Neutrophil (primary cell): ENCODE results near the gene DDX23.

Source experiments
- H3K27ac ChIP-seq: fragments of 200-600 bp; sonication (generic); 2 replicates; pipeline ENCODE4 v1.5.1; 2016; ENCODE audit warnings: mild to moderate bottlenecking, moderate library complexity
- H3K27me3 ChIP-seq: fragments of 200-600 bp; sonication (generic); 2 replicates; pipeline ENCODE4 v1.6.0; 2016; ENCODE audit warnings: mild to moderate bottlenecking
- H3K36me3 ChIP-seq: fragments of 200-600 bp; sonication (generic); 2 replicates; pipeline ENCODE4 v1.5.1; 2017
- H3K4me1 ChIP-seq, 2 experiments: fragments of 200-600 bp in 1 of 2; sonication (generic) in 1 of 2; 1 replicate in 1 of 2; 2 replicates in 1 of 2; pipeline versions ENCODE4 v1.5.1 to v1.6.1; 2013 to 2016; ENCODE audit warnings: low read depth in 1 of 2, low read length in 1 of 2, mild to moderate bottlenecking in 1 of 2, moderate library complexity in 1 of 2; ENCODE audit not compliant: control insufficient read depth in 1 of 2, insufficient read depth in 1 of 2
- H3K4me3 ChIP-seq, 2 experiments: fragments of 200-600 bp in 1 of 2; sonication (generic) in 1 of 2; 1 replicate in 1 of 2; 2 replicates in 1 of 2; pipeline ENCODE4 v1.5.1; 2013 to 2016; ENCODE audit warnings: low read depth in 1 of 2, low read length in 1 of 2, mild to moderate bottlenecking in 1 of 2, moderate library complexity in 1 of 2
- H3K9me3 ChIP-seq: fragments of 200-600 bp; sonication (generic); 2 replicates; pipeline ENCODE4 v1.5.1; 2016
- TF ChIP-seq, protein P1 (sequence below): fragments of 200-600 bp; sonication (generic); IDR thresholded peaks from 2 replicates; pipeline ENCODE4 v1.5.1; 2016; ENCODE audit warnings: antibody characterized with exemption

DDX23 gene

DNA sequence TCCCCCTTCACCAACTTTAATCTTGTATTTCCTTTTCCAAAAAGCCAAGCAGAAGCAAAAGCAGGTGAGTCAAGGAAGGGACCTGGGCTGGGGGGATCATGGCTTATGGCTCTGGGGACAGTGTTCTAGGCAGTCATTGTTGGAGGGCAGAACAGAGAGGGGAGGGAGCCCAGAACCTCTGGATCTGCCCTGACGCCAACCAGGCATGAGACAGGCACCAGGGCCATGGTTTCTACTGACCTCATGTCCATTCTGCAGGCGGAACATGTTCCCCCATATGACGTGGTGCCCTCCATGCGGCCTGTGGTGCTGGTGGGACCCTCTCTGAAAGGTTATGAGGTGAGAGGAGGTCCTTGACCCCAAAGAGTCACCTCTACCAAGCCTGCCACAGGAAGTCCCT is 27.1 kb downstream of the DDX23 start:
- Histone ChIP-seq H3K36me3 (peaks cover 30% of the 10 kb centered on the region), H3K27ac (no peak overlapping the region), H3K4me1 (no peaks in the 10 kb centered on the region), H3K4me3 (no peak overlapping the region), H3K27me3 (peaks cover 37% of the 10 kb centered on the region), H3K9me3 (no peaks in the 10 kb centered on the region)
- TF ChIP-seq, protein P1, sequence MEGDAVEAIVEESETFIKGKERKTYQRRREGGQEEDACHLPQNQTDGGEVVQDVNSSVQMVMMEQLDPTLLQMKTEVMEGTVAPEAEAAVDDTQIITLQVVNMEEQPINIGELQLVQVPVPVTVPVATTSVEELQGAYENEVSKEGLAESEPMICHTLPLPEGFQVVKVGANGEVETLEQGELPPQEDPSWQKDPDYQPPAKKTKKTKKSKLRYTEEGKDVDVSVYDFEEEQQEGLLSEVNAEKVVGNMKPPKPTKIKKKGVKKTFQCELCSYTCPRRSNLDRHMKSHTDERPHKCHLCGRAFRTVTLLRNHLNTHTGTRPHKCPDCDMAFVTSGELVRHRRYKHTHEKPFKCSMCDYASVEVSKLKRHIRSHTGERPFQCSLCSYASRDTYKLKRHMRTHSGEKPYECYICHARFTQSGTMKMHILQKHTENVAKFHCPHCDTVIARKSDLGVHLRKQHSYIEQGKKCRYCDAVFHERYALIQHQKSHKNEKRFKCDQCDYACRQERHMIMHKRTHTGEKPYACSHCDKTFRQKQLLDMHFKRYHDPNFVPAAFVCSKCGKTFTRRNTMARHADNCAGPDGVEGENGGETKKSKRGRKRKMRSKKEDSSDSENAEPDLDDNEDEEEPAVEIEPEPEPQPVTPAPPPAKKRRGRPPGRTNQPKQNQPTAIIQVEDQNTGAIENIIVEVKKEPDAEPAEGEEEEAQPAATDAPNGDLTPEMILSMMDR, result no peak

DNA sequence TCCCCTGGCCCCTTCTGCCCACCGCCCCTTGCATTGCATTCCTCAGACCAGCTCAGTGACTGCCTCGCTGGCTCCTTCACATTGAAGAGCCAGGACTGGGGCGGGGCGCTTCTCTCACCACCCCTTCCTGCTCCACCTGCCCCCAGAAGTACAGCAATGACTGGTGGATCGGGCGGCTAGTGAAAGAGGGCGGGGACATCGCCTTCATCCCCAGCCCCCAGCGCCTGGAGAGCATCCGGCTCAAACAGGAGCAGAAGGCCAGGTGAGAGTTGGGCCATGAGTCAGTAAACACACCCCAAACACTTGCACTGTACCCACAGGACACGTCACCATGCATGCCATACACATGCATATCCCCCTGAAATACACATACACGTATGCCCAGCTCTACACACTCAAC is 27.9 kb downstream of the DDX23 start:
- Histone ChIP-seq H3K9me3 (no peaks in the 10 kb centered on the region), H3K27ac (no peak overlapping the region), H3K36me3 (peaks cover 22% of the 10 kb centered on the region), H3K4me1 (no peaks in the 10 kb centered on the region), H3K27me3 (peaks cover 45% of the 10 kb centered on the region), H3K4me3 (no peak overlapping the region)
- TF ChIP-seq, protein P1, result no peak

DNA sequence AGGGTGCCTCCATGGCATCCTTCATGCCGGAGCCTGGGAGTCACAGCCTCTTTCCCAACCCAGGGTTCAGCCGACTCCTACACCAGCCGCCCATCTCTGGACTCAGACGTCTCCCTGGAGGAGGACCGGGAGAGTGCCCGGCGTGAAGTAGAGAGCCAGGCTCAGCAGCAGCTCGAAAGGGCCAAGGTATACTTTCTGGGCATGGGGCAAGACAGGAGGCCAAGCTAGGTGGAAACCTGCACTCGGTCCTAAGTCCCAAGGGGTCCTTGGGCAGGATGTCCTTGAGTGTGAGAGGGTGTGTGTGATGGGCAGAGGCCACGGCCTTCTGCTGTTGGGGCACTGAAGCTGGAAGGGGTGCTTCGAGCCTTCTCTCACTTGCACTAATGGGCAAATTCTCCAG is 28.7 kb downstream of the DDX23 start:
- H3K27ac ChIP-seq, result no peak overlapping the region
- H3K9me3 ChIP-seq, result no peaks in the 10 kb centered on the region
- peaks cover 0 to 5% of the 10 kb centered on the region in 2 experiments for H3K4me1 ChIP-seq
- TF ChIP-seq, protein P1, result no peak
- H3K27me3 ChIP-seq, result peaks cover 53% of the 10 kb centered on the region
- H3K4me3 ChIP-seq, result no peak overlapping the region
- peaks cover 13% of the 10 kb centered on the region for H3K36me3 ChIP-seq

DNA sequence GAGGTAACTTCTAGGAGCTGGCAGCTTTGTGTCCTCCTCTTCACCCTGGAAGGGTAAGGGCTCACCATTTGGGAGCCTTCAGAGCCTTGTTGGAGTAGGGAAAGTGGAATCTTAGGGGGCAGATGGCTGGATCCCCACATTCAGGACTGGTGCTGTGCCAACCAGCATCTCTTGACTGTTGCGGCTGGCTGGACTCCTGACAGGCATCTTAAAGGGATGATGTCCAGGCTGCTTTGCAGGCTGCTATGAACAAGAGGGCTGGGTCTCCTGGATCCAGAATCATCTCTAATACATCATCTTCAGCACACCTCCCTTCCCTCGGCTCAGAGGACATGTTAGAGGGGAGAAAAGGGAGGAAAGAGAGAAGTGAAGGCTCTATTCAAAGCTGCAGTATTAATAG is 29.3 kb downstream of the DDX23 start:
- Histone ChIP-seq H3K36me3 (peaks cover 8% of the 10 kb centered on the region), H3K27ac (no peak overlapping the region), H3K4me3 (no peak overlapping the region), H3K27me3 (peaks cover 59% of the 10 kb centered on the region), H3K4me1 (peaks cover 5 to 11% of the 10 kb centered on the region in 2 experiments), H3K9me3 (no peaks in the 10 kb centered on the region)
- TF ChIP-seq, protein P1, result no peak

DNA sequence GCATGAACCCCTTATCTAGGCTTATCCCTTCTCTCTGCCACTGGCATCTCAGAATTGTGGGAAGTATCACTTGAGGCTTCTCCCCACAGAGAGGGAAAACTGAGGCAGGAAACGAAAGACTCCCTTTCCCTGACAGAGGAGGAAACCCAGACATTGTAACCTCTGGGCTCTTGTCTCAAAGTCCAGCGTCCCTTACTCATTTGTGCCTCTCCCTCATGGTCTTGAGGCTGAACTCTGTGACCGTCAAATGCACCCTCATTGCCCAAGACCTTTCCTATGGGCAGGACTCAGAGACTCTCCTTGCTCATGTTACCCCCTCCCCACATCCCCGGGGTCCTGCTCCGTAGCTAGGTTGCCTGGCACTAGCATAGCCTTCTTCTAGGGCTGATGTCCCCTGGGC is 29.8 kb downstream of the DDX23 start:
- Histone ChIP-seq H3K36me3 (peaks cover 4% of the 10 kb centered on the region), H3K27me3 (peaks cover 65% of the 10 kb centered on the region), H3K27ac (no peak overlapping the region), H3K4me1 (peaks cover 7 to 16% of the 10 kb centered on the region in 2 experiments), H3K4me3 (no peak overlapping the region), H3K9me3 (no peaks in the 10 kb centered on the region)
- TF ChIP-seq, protein P1, result no peak
